Activated CD8-positive, alpha-beta memory T cell treated with anti-CD3 and anti-CD28 coated beads for 48 hours (primary cell): Measurements from ENCODE around the gene ADAMTS10.
"Not testable (repeated sequence)": the region's sequence is repeated elsewhere in the genome, so short reads cannot be mapped to it uniquely, and the experiment has no call there.

Source experiments
- DNase-seq, 3 experiments: peaks; one replicate each; pipeline ENCODE4 v3.0.0-alpha.2; 2020; ENCODE audit warnings: low read depth in 2 of 3, low spot score in 2 of 3

The ADAMTS10 gene

DNA sequence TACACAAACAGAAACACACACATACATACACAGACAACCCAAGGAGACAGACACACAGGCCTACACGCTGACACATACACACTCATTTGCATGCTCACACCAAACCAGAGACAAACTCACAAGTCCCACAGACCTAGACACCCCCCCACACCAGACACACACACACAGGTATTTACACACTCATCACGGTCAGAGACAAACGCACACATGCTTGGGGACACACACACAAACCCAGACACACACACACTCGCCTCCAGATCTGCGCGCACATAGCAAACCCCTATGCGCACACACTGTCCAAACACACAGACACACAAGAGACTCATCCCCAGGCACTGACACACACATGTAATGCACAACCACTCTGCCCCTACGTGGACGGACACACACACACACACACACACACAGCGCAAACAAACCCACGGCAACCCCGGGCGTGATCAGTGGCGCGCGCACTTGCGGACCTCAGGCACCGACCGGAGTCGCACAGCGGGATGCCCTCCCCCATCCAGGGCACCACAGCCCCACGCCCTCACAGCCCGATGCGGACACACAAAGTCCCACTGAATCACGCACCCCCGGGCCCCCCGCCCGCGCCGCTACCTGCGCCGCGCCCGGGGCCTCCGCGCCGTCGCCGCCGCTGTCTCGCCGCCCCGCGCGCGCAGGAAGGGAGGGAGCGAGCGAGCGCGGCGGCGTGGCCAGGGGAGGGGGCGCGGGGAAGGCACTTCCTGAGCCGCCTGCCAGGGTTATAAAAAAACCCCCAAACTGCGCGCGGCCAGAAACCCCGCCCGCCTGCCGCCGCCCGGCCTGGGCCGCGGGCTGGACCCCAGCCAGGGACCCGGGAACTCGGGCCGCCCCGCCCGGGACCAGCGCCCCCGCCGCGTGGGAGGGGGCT lies at the start of gene ADAMTS10:
ADAMTS10 (minus strand) TSS at position 675 of the 895 bp plus-strand sequence. CDS start 5,005 bp downstream, outside the sequence.
- no peak for DNase-seq

- DNase-seq = no peak
Measured at GRCh38 chr19:8659905-8660304, 49.4 kb upstream of the ADAMTS10 start.

DNA sequence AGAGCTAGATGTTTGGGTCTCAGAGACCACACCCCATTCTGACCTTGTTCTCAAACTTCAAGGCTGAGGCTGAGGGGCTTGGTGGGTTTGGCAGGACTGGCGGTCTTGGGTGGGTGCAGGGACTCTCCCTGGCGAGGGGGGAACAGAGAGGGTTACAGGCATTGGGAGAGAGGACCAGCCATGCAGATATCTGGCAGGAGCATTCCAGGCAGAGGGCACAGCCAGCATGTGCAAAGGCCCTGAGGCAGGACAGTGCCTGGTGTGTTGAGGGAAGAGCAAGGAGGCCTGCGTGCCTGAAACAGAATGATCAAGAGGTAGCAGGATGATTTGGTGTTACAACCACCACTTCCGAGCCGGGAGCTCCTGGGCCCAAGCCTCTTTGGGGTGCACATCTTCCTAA lies 47.4 kb upstream of the ADAMTS10 start:
- DNase-seq = no peak

GRCh38 chr19:8655340-8655709 lies 44.8 kb upstream of the ADAMTS10 start:
- no peak for DNase-seq

- DNase-seq = peak; percentile 36 to 63 (median 53)
Measured at GRCh38 chr19:8654591-8655339, 44.2 kb upstream of the ADAMTS10 start.

DNA sequence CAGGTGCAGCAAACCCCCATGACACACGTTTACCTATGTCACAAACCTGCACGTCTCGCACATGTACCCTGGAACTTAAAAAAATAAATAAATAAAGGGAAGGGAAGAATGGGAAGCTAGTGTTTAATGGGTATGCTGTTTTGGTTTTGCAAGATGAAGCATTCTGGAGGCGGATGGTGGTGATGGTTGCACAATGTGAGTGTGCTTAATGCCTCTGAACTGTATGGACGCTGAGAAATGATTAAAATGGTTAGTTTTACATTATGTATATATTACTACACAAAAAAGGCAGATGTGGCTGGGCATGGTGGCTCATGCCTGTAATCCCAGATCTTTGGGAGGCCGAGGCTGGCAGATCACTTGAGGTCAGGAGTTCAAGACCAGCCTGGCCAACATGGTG lies 37.7 kb upstream of the ADAMTS10 start:
- no peak for DNase-seq

DNA sequence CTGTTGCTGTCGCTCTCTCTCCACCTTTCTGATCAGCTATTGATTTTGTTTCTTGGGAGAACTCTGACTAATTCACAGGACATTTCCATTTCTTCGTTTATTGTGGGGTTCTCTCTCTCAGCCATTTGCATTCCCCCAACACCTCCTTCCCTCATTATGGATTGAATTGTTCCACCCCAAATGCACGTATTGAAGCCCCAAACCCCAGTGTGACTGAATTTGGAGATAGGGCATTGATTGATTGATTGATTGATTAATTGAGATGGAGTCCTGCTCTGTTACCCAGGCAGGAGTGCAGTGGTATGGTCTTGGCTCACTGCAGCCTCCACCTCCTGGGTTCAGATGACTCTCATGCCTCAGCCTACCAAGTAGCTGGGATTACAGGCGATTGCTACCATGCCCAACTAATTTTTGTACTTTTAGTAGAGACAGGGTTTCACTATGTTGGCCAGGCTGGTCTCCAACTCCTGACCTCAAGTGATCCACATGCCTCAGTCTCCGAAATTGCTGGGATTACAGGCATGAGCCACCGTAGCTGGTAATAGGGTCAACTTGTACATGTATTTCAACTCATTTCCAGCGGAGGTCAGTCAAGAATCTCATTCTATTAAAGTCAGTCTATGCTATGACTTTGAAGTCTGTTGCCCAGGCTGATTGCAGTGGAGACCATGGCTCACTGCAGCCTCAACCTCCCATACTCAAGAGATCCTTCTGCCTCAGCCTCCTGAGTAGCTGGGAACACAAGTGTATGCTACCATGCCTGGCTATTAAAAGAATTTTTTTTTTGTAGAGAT lies 33.5 kb upstream of the ADAMTS10 start:
- DNase-seq = no peak

DNA sequence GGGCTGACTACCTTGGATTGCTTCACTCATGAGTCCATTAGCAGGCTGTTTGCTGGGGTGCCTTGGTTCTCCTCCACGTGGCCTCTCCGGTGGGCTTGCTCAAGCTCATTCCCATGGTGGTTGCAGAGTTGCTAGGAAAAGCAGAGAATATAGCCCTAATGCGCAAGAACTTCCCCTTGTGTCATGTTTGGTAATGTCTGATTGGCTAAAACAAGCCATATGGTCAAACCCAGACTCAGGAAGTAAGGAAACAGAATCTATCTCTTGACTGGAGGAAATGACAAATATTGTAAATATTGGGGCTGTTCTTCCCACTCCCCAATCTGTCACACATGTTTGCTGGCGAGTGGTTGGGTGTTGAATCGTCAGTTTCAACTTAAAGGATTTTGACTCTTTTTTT lies 32.0 kb upstream of the ADAMTS10 start:
- DNase-seq = no peak

DNA sequence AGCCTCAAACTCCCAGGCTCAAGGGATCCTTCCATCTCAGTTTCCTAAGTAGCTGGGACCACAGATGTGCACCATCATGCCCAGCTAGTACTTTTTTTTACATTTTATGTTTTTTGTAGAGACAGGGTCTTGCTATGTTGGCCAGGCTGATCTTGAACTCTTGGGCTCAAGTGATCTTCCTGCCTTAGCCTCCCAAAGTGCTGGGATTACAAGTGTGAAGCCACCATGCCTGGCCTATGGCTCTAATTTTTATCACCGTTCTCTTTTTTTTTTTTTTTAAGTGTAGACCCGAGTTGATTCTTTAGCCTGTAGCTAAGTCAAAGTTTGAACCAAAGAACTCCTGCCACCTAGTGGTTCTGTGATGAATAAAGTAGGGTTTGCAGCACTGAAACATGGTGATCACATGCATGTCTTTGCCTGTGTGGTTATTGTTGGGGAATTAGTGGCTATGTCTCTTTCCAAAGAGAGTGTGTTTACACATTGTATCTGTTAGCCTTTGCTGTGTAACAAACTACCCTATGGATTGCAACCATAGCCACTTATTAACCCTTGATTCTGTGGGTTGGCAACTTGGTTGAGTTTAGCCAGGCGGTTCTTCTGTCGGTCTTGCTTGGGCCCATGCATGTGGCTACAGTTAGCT lies 31.5 kb upstream of the ADAMTS10 start:
- no peak for DNase-seq

DNA sequence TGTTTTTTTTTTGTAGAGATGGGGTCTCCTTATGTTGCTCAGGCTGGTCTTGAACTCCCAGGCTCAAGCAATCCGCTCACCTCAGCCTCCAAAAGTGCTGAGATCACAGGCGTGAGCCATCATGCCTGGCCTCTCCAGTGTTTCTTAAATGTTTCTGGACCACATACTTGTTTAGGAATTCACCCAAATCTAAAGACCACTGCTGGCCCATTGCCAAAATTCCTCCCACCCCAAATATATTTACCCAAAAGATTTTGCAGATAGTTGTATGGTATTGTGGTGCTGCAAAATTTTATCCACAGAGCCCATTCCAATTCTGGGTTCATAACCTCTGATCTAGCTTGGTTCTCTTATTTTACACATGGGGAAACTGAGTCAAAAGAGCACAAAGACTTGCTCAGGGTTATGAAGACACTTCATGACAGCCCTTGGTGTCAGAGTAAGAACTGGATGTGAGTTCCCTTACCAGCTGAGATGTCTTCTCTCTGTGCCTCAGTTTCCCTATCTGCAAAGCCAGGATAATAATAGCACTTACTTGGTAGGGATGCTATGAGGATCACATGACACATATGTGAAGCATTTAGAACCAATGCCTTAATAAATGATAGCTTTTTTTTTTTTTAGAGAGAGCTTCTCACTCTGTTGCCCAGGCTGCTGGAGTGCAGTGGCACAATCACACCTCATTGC lies 30.8 kb upstream of the ADAMTS10 start:
- no peak for DNase-seq

GRCh38 chr19:8640402-8641004 lies 30.0 kb upstream of the ADAMTS10 start:
- no peak for DNase-seq

DNA sequence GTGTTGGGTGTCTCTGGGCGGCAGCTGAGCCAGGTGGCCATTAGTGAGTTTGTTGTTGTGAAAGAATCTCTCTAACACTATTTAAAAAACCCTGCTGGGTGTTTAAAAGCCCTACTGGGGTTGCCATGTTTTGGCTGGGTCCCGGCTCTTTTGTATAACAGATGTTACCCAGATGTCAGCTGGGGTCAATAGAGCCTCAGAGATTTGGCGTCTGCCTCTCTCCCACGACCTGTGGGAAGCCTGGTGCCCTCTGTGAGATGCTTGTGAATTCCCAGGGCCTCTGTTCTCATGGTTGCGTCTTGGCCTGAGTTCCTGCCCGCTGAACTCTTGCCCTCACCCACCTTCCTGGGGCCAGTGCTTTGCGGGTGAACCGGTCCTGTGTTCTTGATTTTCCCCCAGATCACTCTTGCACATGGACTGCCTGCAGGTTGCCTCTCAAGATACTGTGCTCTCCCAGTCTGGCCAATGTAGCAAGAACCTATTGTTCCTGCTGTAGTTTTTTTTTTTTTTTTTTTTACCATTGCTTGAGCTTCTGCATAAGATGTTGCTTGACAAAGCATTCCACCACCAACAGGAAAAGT lies 29.4 kb upstream of the ADAMTS10 start:
- no peak for DNase-seq

DNA sequence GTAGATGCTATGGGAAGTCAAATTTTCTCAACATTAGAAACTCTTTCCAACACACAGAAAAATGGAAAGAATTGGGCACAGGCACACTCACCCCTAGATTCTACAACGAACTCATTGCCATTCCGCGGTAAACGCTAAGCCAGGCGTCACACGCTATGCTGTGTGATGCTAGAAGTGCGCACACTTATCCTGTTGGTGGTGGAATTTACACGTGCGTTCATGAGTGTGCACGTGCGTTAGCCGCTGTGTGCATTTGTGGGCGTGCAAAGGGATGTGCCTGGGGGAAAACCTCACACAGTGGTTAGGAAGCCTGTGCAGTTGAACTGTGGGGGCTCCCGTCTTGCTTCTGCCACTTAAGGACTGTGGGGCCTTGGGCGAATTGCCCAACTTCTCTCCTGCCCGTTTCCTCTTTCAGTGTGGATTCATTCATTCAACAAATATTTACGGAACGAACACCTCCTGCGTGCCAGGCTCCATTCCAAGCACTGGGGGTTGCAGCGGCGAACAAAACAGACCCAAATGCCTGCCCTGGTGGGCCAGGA lies 27.6 kb upstream of the ADAMTS10 start:
- DNase-seq = no peak

- DNase-seq = not testable (repeated sequence)
Measured at GRCh38 chr19:8637070-8637469, 26.6 kb upstream of the ADAMTS10 start.

GRCh38 chr19:8635422-8635821 lies 24.9 kb upstream of the ADAMTS10 start:
- DNase-seq = no peak

GRCh38 chr19:8631425-8631819 lies 20.9 kb upstream of the ADAMTS10 start:
- DNase-seq = no peak

DNA sequence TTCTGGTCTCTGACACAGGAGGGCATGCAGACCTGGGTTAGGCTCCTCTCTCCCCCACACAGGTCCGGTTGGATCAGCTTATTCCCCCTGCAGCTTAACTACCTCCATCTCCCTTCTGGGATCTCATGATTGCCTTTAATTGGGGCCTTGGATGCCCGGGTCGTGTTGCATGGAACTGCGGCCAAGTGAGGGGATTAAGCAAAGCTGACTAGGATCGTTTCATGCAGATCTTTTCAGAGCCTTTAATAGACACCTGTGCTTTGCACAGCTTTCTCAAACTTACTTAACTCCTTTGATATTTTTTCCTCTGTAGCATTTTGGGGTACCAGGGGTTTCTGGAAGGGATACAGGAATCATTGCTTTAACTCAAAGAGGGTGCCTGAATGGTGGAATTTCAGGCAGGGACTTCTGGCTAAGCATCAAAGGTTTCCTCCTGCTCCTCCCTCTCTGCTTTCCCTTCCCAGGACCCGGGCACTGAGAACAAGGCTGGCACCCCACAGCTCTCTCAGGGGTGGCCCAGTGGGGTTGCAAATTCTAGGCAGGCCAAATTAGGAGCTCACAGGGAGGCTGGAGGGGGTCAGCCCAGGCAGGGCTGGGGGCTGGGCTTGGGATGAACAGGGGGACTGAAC lies 20.4 kb upstream of the ADAMTS10 start:
- no peak for DNase-seq

DNA sequence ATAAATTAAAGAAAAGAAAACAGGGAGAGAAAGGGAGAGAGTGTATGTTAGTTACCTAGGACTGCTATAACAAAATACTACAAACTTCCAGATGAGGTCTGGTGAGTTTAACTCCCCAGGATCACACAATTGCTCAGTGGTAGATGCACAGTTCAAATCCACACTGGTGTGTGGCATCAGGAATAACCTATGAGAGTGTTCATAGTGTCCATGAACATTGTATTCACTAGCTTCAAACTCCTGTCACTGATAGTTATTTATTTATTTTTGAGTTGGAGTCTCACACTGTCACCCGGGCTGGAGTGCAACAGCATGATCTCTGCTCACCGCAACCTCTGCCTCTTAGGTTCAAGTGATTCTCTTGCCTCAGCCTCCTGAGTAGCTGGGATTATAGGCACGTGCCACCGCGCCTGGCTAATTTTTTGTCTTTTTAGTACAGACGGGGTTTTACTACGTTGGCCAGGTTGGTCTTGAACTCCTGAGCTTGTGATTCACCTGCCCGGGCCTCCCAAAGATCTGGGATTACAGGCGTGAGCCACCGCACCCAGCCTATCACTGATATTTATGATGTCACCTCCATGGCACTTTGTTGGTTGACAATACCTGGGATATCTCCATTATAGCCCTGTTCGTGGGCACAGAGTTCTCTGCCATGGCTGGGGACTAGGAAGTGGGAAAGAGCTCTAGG lies 19.6 kb upstream of the ADAMTS10 start, which contains the start of gene NFILZ:
NFILZ (plus strand) TSS at position 638 of the 688 bp plus-strand sequence. CDS start 46,133 bp downstream, outside the sequence.
- DNase-seq = no peak
